Astrocyte (in vitro differentiated cells and primary cell): ENCODE results near the gene TMEM42. TPM values are rescaled to one million over a fixed set of nuclear protein-coding genes. Genes with fewer than 3 reads are reported as not detected.

Experiments
- DNase-seq: peaks from one replicate; pipeline ENCODE4 v3.0.0-alpha.2; 2010; ENCODE audit warnings: low read depth
- FAIRE-seq: peaks from 2 replicates; lab custom pipeline; 2011; peaks lifted over from hg19 to GRCh38; lab: Jason Lieb, UNC
- H2AFZ ChIP-seq: 2 replicates; pipeline ENCODE4 v1.6.0; 2012; ENCODE audit warnings: low read depth, low read length, inconsistent platforms
- H3K27ac ChIP-seq: 2 replicates; pipeline ENCODE4 v1.5.1; 2011; ENCODE audit warnings: low read depth, low read length, inconsistent platforms
- H3K27me3 ChIP-seq: 2 replicates; pipeline ENCODE4 v1.6.0; 2011; ENCODE audit warnings: low read length, inconsistent platforms; ENCODE audit not compliant: insufficient read depth
- H3K36me3 ChIP-seq: 2 replicates; pipeline ENCODE4 v1.5.1; 2011; ENCODE audit warnings: low read length, inconsistent platforms; ENCODE audit not compliant: insufficient read depth
- H3K4me1 ChIP-seq: 2 replicates; pipeline ENCODE4 v1.5.1; 2011; ENCODE audit warnings: low read length, inconsistent platforms; ENCODE audit not compliant: insufficient read depth
- H3K4me2 ChIP-seq: 2 replicates; pipeline ENCODE4 v1.6.0; 2012; ENCODE audit warnings: low read length, inconsistent platforms
- H3K4me3 ChIP-seq: 2 replicates; pipeline ENCODE4 v1.5.1; 2011; ENCODE audit warnings: low read depth, mild to moderate bottlenecking, low read length, inconsistent platforms; ENCODE audit not compliant: insufficient read depth
- H3K79me2 ChIP-seq: 2 replicates; pipeline ENCODE4 v1.6.0; 2012; ENCODE audit warnings: mild to moderate bottlenecking, low read length, inconsistent platforms; ENCODE audit not compliant: insufficient read depth
- H3K9ac ChIP-seq: 2 replicates; pipeline ENCODE4 v1.6.0; 2012; ENCODE audit warnings: mild to moderate bottlenecking, low read length, inconsistent platforms
- H3K9me3 ChIP-seq: 2 replicates; pipeline ENCODE4 v1.5.1; 2012; ENCODE audit warnings: low read depth, mild to moderate bottlenecking, low read length, inconsistent platforms; ENCODE audit not compliant: insufficient read depth
- H4K20me1 ChIP-seq: 2 replicates; pipeline ENCODE4 v1.6.0; 2012; ENCODE audit warnings: low read length, inconsistent platforms; ENCODE audit not compliant: insufficient read depth
- H3K27ac Mint-ChIP-seq: one replicate; pipeline ENCODE4 v1.8.0; 2021; ENCODE audit warnings: mild to moderate bottlenecking, mixed read lengths; ENCODE audit not compliant: unreplicated experiment
- H3K27me3 Mint-ChIP-seq: one replicate; pipeline ENCODE4 v1.8.0; 2021; ENCODE audit warnings: low read depth, mixed read lengths; ENCODE audit not compliant: unreplicated experiment
- H3K36me3 Mint-ChIP-seq: one replicate; pipeline ENCODE4 v1.8.0; 2021; ENCODE audit warnings: low read depth, mixed read lengths; ENCODE audit not compliant: unreplicated experiment
- H3K4me1 Mint-ChIP-seq: one replicate; pipeline ENCODE4 v1.8.0; 2021; ENCODE audit warnings: low read depth, mixed read lengths; ENCODE audit not compliant: unreplicated experiment
- H3K4me3 Mint-ChIP-seq: one replicate; pipeline ENCODE4 v1.8.0; 2021; ENCODE audit warnings: mild to moderate bottlenecking, moderate library complexity, mixed read lengths; ENCODE audit not compliant: unreplicated experiment
- H3K9me3 Mint-ChIP-seq: one replicate; pipeline ENCODE4 v1.8.0; 2021; ENCODE audit warnings: mild to moderate bottlenecking, mixed read lengths; ENCODE audit not compliant: unreplicated experiment
- EZH2 ChIP-seq: IDR thresholded peaks from 2 replicates; pipeline ENCODE4 v1.6.1; 2012; ENCODE audit warnings: mild to moderate bottlenecking, low read length, inconsistent platforms; ENCODE audit not compliant: insufficient read depth
- total RNA-seq: library from RNA; stranded (reverse); gene quantifications from 2 replicates; pipeline ENCODE4 v1.2.1, GENCODE V29; 2021
- TF ChIP-seq, protein P1 (sequence below): IDR thresholded peaks from 2 replicates; pipeline ENCODE4 v1.5.1; 2011; ENCODE audit warnings: low read depth, mild to moderate bottlenecking, inconsistent platforms, low read length, moderate library complexity; ENCODE audit not compliant: insufficient read depth

Gene TMEM42
- total RNA-seq, 1 donor from 2014 or later = 6.9 TPM

GRCh38 chr3:44905446-44906157 is 43.9 kb downstream of the TMEM42 start:
- Histone ChIP-seq H3K27me3 (no peaks in the 10 kb centered on the region), H4K20me1 (no peaks in the 10 kb centered on the region), H3K4me2 (no peak overlapping the region), H3K9me3 (peaks cover 12% of the 10 kb centered on the region), H3K27ac (no peak overlapping the region), H2AFZ (no peak overlapping the region), H3K9ac (no peak overlapping the region), H3K4me1 (no peaks in the 10 kb centered on the region), H3K36me3 (no peaks in the 10 kb centered on the region), H3K79me2 (no peaks in the 10 kb centered on the region), H3K4me3 (no peak overlapping the region)
- peaks cover 2% of the 10 kb centered on the region for H3K27me3 Mint-ChIP-seq
- no peak overlapping the region for H3K27ac Mint-ChIP-seq
- no peak overlapping the region for H3K4me3 Mint-ChIP-seq
- peaks cover 26% of the 10 kb centered on the region for H3K9me3 Mint-ChIP-seq
- FAIRE-seq (no peak), DNase-seq (no peak)
- H3K4me1 Mint-ChIP-seq = peaks cover 6% of the 10 kb centered on the region
- H3K36me3 Mint-ChIP-seq = peaks cover 2% of the 10 kb centered on the region
- no peak for TF ChIP-seq EZH2
- TF ChIP-seq, protein P1, sequence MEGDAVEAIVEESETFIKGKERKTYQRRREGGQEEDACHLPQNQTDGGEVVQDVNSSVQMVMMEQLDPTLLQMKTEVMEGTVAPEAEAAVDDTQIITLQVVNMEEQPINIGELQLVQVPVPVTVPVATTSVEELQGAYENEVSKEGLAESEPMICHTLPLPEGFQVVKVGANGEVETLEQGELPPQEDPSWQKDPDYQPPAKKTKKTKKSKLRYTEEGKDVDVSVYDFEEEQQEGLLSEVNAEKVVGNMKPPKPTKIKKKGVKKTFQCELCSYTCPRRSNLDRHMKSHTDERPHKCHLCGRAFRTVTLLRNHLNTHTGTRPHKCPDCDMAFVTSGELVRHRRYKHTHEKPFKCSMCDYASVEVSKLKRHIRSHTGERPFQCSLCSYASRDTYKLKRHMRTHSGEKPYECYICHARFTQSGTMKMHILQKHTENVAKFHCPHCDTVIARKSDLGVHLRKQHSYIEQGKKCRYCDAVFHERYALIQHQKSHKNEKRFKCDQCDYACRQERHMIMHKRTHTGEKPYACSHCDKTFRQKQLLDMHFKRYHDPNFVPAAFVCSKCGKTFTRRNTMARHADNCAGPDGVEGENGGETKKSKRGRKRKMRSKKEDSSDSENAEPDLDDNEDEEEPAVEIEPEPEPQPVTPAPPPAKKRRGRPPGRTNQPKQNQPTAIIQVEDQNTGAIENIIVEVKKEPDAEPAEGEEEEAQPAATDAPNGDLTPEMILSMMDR = no peak

DNA sequence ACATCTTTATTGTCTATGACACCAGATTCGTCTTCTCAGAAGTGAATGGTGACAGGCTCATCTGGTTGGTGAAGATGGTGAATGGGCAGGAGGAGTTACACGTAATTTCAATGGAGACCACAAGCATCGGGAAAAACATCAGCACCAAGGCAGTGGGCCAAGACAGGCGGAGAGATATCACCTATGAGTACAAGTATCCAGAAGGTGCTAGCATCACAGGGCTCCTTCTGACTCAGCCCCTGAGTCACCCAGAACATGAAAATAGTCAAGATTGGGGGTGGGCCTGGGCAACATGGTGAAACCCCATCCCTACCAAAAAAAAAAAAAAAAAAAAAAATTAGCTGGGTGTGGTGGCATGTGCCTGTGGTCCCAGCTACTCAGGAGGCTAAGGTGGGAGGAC is 45.3 kb downstream of the TMEM42 start:
- no peak for FAIRE-seq
- H3K9me3 Mint-ChIP-seq = peaks cover 33% of the 10 kb centered on the region
- no peak overlapping the region for H3K27ac Mint-ChIP-seq
- H3K79me2 ChIP-seq = no peaks in the 10 kb centered on the region
- H3K36me3 ChIP-seq = no peaks in the 10 kb centered on the region
- H3K9ac ChIP-seq = no peak overlapping the region
- no peak overlapping the region for H3K4me3 Mint-ChIP-seq
- H3K4me1 ChIP-seq = no peaks in the 10 kb centered on the region
- no peak overlapping the region for H3K27ac ChIP-seq
- no peaks in the 10 kb centered on the region for H4K20me1 ChIP-seq
- TF ChIP-seq, protein P1 = no peak
- no peak for TF ChIP-seq EZH2
- no peak overlapping the region for H3K4me3 ChIP-seq
- peaks cover 4% of the 10 kb centered on the region for H3K36me3 Mint-ChIP-seq
- no peak for DNase-seq
- H3K9me3 ChIP-seq = peaks cover 17% of the 10 kb centered on the region
- H3K27me3 ChIP-seq = no peaks in the 10 kb centered on the region
- H3K4me2 ChIP-seq = no peak overlapping the region
- H2AFZ ChIP-seq = no peak overlapping the region
- H3K27me3 Mint-ChIP-seq = peaks cover 2% of the 10 kb centered on the region
- peaks cover 6% of the 10 kb centered on the region for H3K4me1 Mint-ChIP-seq

GRCh38 chr3:44907612-44908011 is 45.9 kb downstream of the TMEM42 start:
- Mint-ChIP-seq H3K9me3 (peaks cover 33% of the 10 kb centered on the region), H3K4me3 (no peak overlapping the region), H3K27me3 (peaks cover 2% of the 10 kb centered on the region), H3K4me1 (peaks cover 3% of the 10 kb centered on the region), H3K36me3 (peaks cover 4% of the 10 kb centered on the region), H3K27ac (no peak overlapping the region)
- H3K9me3 ChIP-seq = peaks cover 17% of the 10 kb centered on the region
- H3K27ac ChIP-seq = no peak overlapping the region
- DNase-seq (no peak), FAIRE-seq (no peak)
- no peaks in the 10 kb centered on the region for H3K27me3 ChIP-seq
- H3K36me3 ChIP-seq = no peaks in the 10 kb centered on the region
- H3K9ac ChIP-seq = no peak overlapping the region
- TF ChIP-seq, protein P1 = no peak
- H2AFZ ChIP-seq = no peak overlapping the region
- no peaks in the 10 kb centered on the region for H3K4me1 ChIP-seq
- no peak overlapping the region for H3K4me2 ChIP-seq
- no peaks in the 10 kb centered on the region for H3K79me2 ChIP-seq
- H4K20me1 ChIP-seq = no peaks in the 10 kb centered on the region
- H3K4me3 ChIP-seq = no peak overlapping the region
